ENCODE measurements around the gene FTSJ1.
A peak's percentile ranks its signal among the peaks of the same experiment; 100 is the strongest.

DNA sequence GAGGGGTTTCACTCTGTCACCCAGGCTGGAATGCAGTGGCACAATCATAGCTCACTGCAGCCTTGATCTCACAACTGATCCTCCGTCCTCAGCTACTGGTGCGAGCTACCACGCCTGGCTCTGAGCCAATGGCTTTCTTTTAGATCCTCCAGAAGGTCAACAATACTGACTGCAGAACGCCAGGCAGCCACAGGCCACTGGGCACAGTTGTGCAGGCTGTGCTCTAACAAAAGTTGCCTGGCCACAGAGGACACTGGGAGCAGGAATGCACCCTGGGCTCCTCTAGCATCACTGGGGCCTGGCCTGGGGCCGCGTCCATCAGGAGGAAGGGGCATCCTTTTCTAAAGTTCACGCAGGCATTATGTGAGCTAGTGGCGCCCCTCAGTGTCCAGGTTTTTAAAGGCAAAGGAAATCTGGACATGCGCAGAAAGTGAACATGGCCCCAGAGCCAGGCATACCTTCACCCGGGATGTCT is 17.9 kb downstream of the FTSJ1 start:
- TF ChIP-seq CTCF (conservative IDR thresholded peaks at IDR 0.05; ENCODE audit: low read length) (peak; percentile 35), EZH2phosphoT487 (IDR thresholded peaks at IDR 0.05; ENCODE audit: borderline replicate concordance) (no peak)
